ENCODE data around the gene ZNF423.

Gene ZNF423

GRCh38 chr16:49466529-49466831, 389.4 kb downstream of the ZNF423 start:
- TF ChIP-seq CTCF (conservative IDR thresholded peaks at IDR 0.05): no peak
- no peak overlapping the region for H3K27ac ChIP-seq

DNA sequence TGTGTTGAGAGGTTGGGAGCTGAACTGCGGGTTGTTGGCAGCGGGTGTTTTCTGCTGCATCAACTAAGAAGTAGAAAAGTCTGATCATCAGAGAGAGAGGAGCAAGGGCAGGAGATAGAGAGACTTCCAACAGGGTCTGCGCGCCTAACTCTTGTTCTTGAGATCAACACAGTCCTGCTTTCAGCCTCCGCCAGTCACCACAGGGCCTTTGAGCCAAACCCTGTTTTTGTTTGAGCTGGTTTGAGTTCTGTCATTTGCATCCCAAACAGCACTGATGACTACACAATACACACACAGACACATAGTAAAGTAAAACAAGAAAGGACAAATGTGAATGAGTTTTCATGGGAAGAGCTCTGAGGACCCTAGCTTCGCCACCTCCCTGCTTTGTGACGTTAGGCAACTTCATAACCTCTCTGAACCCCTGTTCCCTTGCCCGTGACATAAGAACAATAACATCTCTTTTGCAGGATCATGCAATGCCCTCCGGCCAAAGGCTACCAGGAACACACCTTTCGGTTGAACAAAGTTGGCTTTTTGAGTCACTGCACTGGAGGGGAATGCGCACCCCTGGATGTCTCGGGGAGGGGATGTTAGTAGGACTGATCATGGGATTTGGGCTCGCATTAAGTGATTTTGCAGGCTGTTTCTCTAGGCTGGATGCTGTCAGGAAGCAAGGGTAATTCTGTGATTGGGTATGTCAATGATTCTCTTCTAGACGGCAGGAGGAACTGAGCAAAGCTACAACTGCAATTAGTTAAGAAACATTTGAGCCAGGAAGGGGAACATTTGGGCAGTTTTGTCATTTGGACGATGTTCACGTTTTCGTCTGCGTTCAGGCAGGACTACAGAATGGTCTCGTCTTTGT, 390.0 kb downstream of the ZNF423 start:
- no peak overlapping the region for H3K27ac ChIP-seq
- no peak for TF ChIP-seq CTCF (conservative IDR thresholded peaks at IDR 0.05)

DNA sequence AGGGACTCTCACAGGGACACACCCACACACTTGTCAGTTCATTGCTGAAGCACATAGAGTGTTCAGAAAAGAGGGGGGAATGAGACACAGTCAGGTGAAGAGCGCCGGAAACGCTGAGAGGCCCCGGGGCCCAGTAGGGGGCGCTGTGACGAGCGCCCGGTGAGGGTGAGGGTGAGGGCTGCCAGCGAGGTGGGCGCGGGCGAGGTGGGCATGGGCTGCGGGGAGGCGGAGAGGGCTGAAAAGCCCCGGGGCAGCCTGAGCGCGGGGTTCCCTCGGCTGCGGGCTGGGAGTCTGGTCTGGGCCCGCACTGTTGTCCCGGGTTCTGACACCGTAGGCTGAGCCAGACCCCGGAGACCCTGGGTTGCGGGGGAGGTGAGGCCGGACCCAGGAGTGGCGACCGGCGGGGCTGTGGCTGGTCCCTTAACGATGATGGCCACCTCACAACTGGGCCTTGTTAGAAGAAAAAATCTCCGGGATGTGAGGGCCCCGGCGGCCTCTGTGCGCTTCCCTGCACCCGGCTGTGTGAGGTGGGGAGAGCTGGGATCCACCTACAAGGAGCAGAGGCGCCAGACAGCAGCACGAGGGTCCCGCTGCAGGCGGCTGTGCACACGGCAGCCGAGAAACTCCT, 390.9 kb downstream of the ZNF423 start:
- peak; percentile 28; the same call in 1 of the 2 replicates for TF ChIP-seq CTCF (conservative IDR thresholded peaks at IDR 0.05)

GRCh38 chr16:49464093-49464492, 391.8 kb downstream of the ZNF423 start:
- no peak overlapping the region for H3K27ac ChIP-seq
- TF ChIP-seq CTCF (conservative IDR thresholded peaks at IDR 0.05): no peak

More for the DNA sequence above, 390.9 kb downstream of the ZNF423 start:
- H3K27ac ChIP-seq: no peak overlapping the region

DNA sequence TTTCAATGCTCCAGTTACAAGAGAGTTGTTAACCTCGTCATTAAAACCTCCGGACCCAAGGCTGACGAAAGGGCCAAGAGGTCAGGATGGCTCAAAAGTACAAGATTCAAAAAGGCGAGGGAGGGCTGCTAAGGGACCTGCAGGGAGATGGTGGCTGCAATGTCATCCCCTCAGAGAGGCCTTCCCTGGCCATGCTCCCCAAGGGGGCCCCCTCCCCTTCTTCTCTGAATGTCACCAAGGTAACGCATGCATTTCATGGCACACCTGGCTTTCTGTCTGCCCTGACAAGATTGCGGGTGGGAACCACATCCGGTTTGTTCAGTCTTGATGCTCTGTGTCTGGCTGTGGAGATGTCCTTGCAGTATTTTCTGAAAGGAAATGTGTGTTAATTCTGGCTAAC, 392.4 kb downstream of the ZNF423 start:
- no peak for TF ChIP-seq CTCF (conservative IDR thresholded peaks at IDR 0.05)
- no peak overlapping the region for H3K27ac ChIP-seq

GRCh38 chr16:49462989-49463371, 392.9 kb downstream of the ZNF423 start:
- H3K27ac ChIP-seq: no peak overlapping the region

More at GRCh38 chr16:49462989-49463371, 392.9 kb downstream of the ZNF423 start:
- no peak for TF ChIP-seq CTCF (conservative IDR thresholded peaks at IDR 0.05)

Data from VCaP (cell line).